Activated CD8-positive, alpha-beta T cell treated with anti-CD3 and anti-CD28 coated beads for 36 hours (primary cell): Measurements from ENCODE around the gene FBLIM1. TPM values are rescaled to one million over a fixed set of nuclear protein-coding genes. Genes with fewer than 3 reads are reported as not detected.

Source experiments
- ATAC-seq: fragments of 200-7000 bp; cut with Tn5 transposase; one replicate; pipeline ENCODE4 v1.10.0; 2021; ENCODE audit warnings: mild to moderate bottlenecking, moderate library complexity
- CTCF ChIA-PET: fragments of 350-600 bp; sonication (Branson Sonifier 250); formaldehyde crosslinking; loops from one replicate; lab custom pipeline; 2021; ENCODE audit warnings: antibody characterized with exemption; lab: Charles Lee
- POLR2A ChIA-PET: fragments of 350-600 bp; sonication (Branson Sonifier 250); formaldehyde crosslinking; loops from one replicate; lab custom pipeline; 2021; ENCODE audit warnings: antibody characterized with exemption; lab: Charles Lee
- DNase-seq: peaks from one replicate; pipeline ENCODE4 v3.0.0-alpha.2; 2020
- H3K27ac Mint-ChIP-seq: one replicate; pipeline ENCODE4 v1.8.0; 2021; ENCODE audit warnings: mild to moderate bottlenecking, mixed read lengths
- H3K27me3 Mint-ChIP-seq: one replicate; pipeline ENCODE4 v1.8.0; 2021; ENCODE audit warnings: mixed read lengths
- H3K36me3 Mint-ChIP-seq: one replicate; pipeline ENCODE4 v1.8.0; 2021; ENCODE audit warnings: low read depth, mixed read lengths
- H3K4me1 Mint-ChIP-seq: one replicate; pipeline ENCODE4 v1.8.0; 2021; ENCODE audit warnings: low read depth, mixed read lengths
- H3K4me3 Mint-ChIP-seq: one replicate; pipeline ENCODE4 v1.8.0; 2021; ENCODE audit warnings: mild to moderate bottlenecking, moderate library complexity, mixed read lengths
- H3K9me3 Mint-ChIP-seq: one replicate; pipeline ENCODE4 v1.8.0; 2021; ENCODE audit warnings: mixed read lengths
- CTCF ChIP-seq: fragments of 200-600 bp; IDR thresholded peaks from one replicate; pipeline ENCODE4 v1.8.0; 2022; ENCODE audit warnings: antibody characterized with exemption, mild to moderate bottlenecking
- intact Hi-C: fragments of 100-400 bp; cut with micrococcal nuclease; formaldehyde crosslinking; loops from one replicate; pipeline ENCODE4 v1.10.0; 2022
- total RNA-seq, 2 experiments: library from RNA; stranded (reverse); gene quantifications; one replicate each; pipeline ENCODE4 v1.2.3, GENCODE V29; 2021

FBLIM1 gene
- total RNA-seq, 2 experiments from 2014 or later = not detected

GRCh38 chr1:15733726-15734226 lies 24.8 kb upstream of the FBLIM1 start:
- no peak for TF ChIP-seq CTCF
- H3K36me3 Mint-ChIP-seq = peaks cover 8% of the 10 kb centered on the region
- no peak overlapping the region for H3K4me3 Mint-ChIP-seq
- H3K4me1 Mint-ChIP-seq = no peaks in the 10 kb centered on the region
- intact Hi-C loops = no loop called here
- CTCF ChIA-PET = no interaction called here
- no peaks in the 10 kb centered on the region for H3K27me3 Mint-ChIP-seq
- H3K9me3 Mint-ChIP-seq = no peaks in the 10 kb centered on the region
- no peak overlapping the region for H3K27ac Mint-ChIP-seq
- POLR2A ChIA-PET = no interaction called here
- no peak for DNase-seq
- no peak for ATAC-seq

DNA sequence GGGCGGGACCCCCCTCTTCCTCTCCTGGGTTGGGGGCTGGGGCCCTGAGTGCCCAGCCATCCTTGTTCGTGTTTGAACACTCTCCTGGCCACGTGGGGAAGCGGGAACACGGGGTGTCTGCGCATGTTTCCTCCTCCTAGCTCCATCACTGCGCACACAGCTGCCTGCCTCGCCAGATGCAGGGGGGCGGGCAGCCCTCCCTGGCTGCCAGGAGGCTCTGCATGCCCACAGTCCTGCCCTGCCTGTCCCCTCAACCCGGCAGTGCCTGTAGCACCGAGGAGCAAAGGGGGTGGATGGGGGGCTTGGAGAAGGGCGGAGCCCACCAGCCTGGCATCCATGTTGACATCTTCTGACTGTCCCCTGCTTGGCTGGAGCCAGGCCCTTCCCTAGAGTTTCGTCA lies 24.3 kb upstream of the FBLIM1 start:
- ATAC-seq = no peak
- no peak for TF ChIP-seq CTCF
- Mint-ChIP-seq H3K4me1 (no peaks in the 10 kb centered on the region), H3K9me3 (no peaks in the 10 kb centered on the region), H3K27ac (no peak overlapping the region), H3K27me3 (no peaks in the 10 kb centered on the region), H3K4me3 (no peak overlapping the region), H3K36me3 (peaks cover 8% of the 10 kb centered on the region)
- ChIA-PET POLR2A (no interaction called here), CTCF (no interaction called here)
- no peak for DNase-seq
- intact Hi-C loops = no loop called here

- Mint-ChIP-seq H3K9me3 (no peaks in the 10 kb centered on the region), H3K4me1 (no peaks in the 10 kb centered on the region), H3K36me3 (peaks cover 4% of the 10 kb centered on the region), H3K27me3 (no peaks in the 10 kb centered on the region), H3K27ac (no peak overlapping the region), H3K4me3 (no peak overlapping the region)
- no peak for ATAC-seq
- DNase-seq = no peak
- ChIA-PET POLR2A (no interaction called here), CTCF (interaction anchor here (0.7 kb wide), 1 partner anchor 269 kb away, joined by 4 read pairs; the partner anchor contains the start of gene SRARP)
- TF ChIP-seq CTCF = no peak
- intact Hi-C loops = no loop called here
Observed at GRCh38 chr1:15734901-15735300, 23.7 kb upstream of the FBLIM1 start.

- intact Hi-C loops = no loop called here
- Mint-ChIP-seq H3K27me3 (no peaks in the 10 kb centered on the region), H3K9me3 (no peaks in the 10 kb centered on the region), H3K27ac (no peak overlapping the region), H3K4me3 (no peak overlapping the region), H3K36me3 (peaks cover 4% of the 10 kb centered on the region), H3K4me1 (no peaks in the 10 kb centered on the region)
- no peak for DNase-seq
- TF ChIP-seq CTCF = no peak
- CTCF ChIA-PET = interaction anchor here (0.7 to 1.0 kb wide), 2 partner anchors 203 to 269 kb away, joined by 3 to 4 read pairs; partner anchors contain the start of gene SRARP
- ATAC-seq = no peak
- POLR2A ChIA-PET = no interaction called here
Observed at GRCh38 chr1:15735304-15736037, 23.1 kb upstream of the FBLIM1 start.
